ENCODE results near the gene MTHFD1L. TPM values are rescaled to one million over a fixed set of nuclear protein-coding genes. Genes with fewer than 3 reads are reported as not detected.

Gene MTHFD1L
- polyA plus RNA-seq, 2 of the 4 experiments (the other 2 are of a cell fraction), result 27.2 to 63.2 TPM

GRCh38 chr6:150866991-150867501, 1.5 kb downstream of the MTHFD1L start:
- Histone ChIP-seq H3K4me3 (peak overlapping the region; percentile 87), H3K4me1 (peaks cover 9% of the 10 kb centered on the region; the same call in 2 of the 3 replicates), H3K4me2 (peak overlapping the region; percentile 86), H3K9me3 (no peaks in the 10 kb centered on the region), H3K27ac (peak overlapping the region; percentile 99)
- 60% methylated on average over 13 of the region's 13 CpGs for WGBS (ENCODE audit: missing lambda C conversion rate)
- POLR2A ChIA-PET, result interaction anchor here (0.7 to 0.9 kb wide), 2 partner anchors 7 to 33 kb away, joined by 3 to 4 read pairs; no protein-coding TSS in a partner anchor
- TF ChIP-seq CBX8 (IDR thresholded peaks at IDR 0.05) (no peak), GATA3 (IDR thresholded peaks at IDR 0.05; ENCODE audit: borderline replicate concordance) (no peak), JUN (IDR thresholded peaks at IDR 0.05) (no peak), TP53 (CRISPR knock-in tag; IDR thresholded peaks at IDR 0.05) (no peak), FOXS1 (CRISPR knock-in tag; IDR thresholded peaks at IDR 0.05) (no peak), ATOH8 (CRISPR knock-in tag; IDR thresholded peaks at IDR 0.05; ENCODE audit: low read depth) (no peak), NFE2L2 (conservative IDR thresholded peaks at IDR 0.05; ENCODE audit: low read length) (no peak), ZSCAN20 (CRISPR knock-in tag; IDR thresholded peaks at IDR 0.05) (no peak), ZNF302 (CRISPR knock-in tag; IDR thresholded peaks at IDR 0.05) (no peak), PHF8 (IDR thresholded peaks at IDR 0.05; ENCODE audit: borderline replicate concordance, low read depth) (no peak), MAX (IDR thresholded peaks at IDR 0.05) (no peak), EHMT2 (IDR thresholded peaks at IDR 0.05; ENCODE audit: low read depth) (no peak), HMGXB4 (CRISPR knock-in tag; IDR thresholded peaks at IDR 0.05; ENCODE audit: borderline replicate concordance) (no peak), SMC3 (IDR thresholded peaks at IDR 0.05) (no peak), REST (IDR thresholded peaks at IDR 0.05) (no peak), HES2 (IDR thresholded peaks at IDR 0.05) (no peak), RAD21 (conservative IDR thresholded peaks at IDR 0.05 in 1 of 2, IDR thresholded peaks at IDR 0.05 in 1 of 2) (no peak), HOXB5 (CRISPR knock-in tag; IDR thresholded peaks at IDR 0.05) (no peak)
- peak; percentile 4 to 27; a peak in 5 of 6 replicates for ATAC-seq
- DNase-seq (ENCODE audit: low read depth in 1 of 2, low spot score in 1 of 2), result no peak
- CTCF ChIA-PET, result interaction anchor here (1.7 to 4.1 kb wide), 4 partner anchors 7 to 448 kb away, joined by 3 to 30 read pairs (median 12); no protein-coding TSS in a partner anchor
- no peak for FAIRE-seq

- ChIA-PET CTCF (interaction anchor here (1.0 kb wide), 1 partner anchor 10 kb away, joined by 3 read pairs; no protein-coding TSS in a partner anchor), POLR2A (no interaction called here)
- ATAC-seq (no peak), FAIRE-seq (no peak), DNase-seq (ENCODE audit: low read depth in 1 of 2, low spot score in 1 of 2) (no peak)
- H3K4me2 ChIP-seq, result no peak overlapping the region
- H3K27ac ChIP-seq, result no peak overlapping the region
- WGBS (ENCODE audit: missing lambda C conversion rate), result 96% methylated on average over 5 of the region's 5 CpGs
- peaks cover 9% of the 10 kb centered on the region; the same call in 2 of the 3 replicates for H3K4me1 ChIP-seq
- H3K9me3 ChIP-seq, result no peaks in the 10 kb centered on the region
- H3K4me3 ChIP-seq, result no peak overlapping the region
- no peak for TF ChIP-seq NPAS2 (CRISPR knock-in tag; IDR thresholded peaks at IDR 0.05; ENCODE audit: borderline replicate concordance)
- TF ChIP-seq BHLHE40 (IDR thresholded peaks at IDR 0.05; ENCODE audit: low read depth, low read length), result no peak
- no peak for TF ChIP-seq EHMT2 (IDR thresholded peaks at IDR 0.05; ENCODE audit: low read depth)
- no peak for TF ChIP-seq ZFP36 (IDR thresholded peaks at IDR 0.05; ENCODE audit: borderline replicate concordance, partially characterized antibody)
- TF ChIP-seq NFE2L2 (conservative IDR thresholded peaks at IDR 0.05; ENCODE audit: low read length), result no peak
- TF ChIP-seq JUNB (IDR thresholded peaks at IDR 0.05), result no peak
- no peak for TF ChIP-seq CHD4 (IDR thresholded peaks at IDR 0.05; ENCODE audit: borderline replicate concordance)
- no peak for TF ChIP-seq CHD2 (IDR thresholded peaks at IDR 0.05; ENCODE audit: low read length, partially characterized antibody)
- TF ChIP-seq MAZ (IDR thresholded peaks at IDR 0.05; ENCODE audit: borderline replicate concordance, low read depth, low read length), result no peak
- TF ChIP-seq ZC3H11A (IDR thresholded peaks at IDR 0.05), result no peak
- TF ChIP-seq PBX3 (IDR thresholded peaks at IDR 0.05), result no peak
- TF ChIP-seq GATA3 (IDR thresholded peaks at IDR 0.05; ENCODE audit: borderline replicate concordance), result no peak
- no peak for TF ChIP-seq KDM1A (IDR thresholded peaks at IDR 0.05; ENCODE audit: low read depth)
- TF ChIP-seq RAD21 (conservative IDR thresholded peaks at IDR 0.05 in 1 of 2, IDR thresholded peaks at IDR 0.05 in 1 of 2), result no peak
- no peak for TF ChIP-seq MAX (IDR thresholded peaks at IDR 0.05)
Observed at GRCh38 chr6:150868759-150869158, 3.3 kb downstream of the MTHFD1L start.
